T-helper 1 cell (primary cell): ENCODE measurements around the gene FBXO7.

Experiments used
- DNase-seq, 5 donors: peaks; one replicate each; pipeline ENCODE4 v3.0.0-alpha.2; 2012 to 2020

The FBXO7 gene

GRCh38 chr22:32490279-32490678 lies 15.7 kb downstream of the FBXO7 start:
- DNase-seq: no peak

- no peak for DNase-seq
These were observed 17.5 kb downstream of the FBXO7 start for GRCh38 chr22:32492111-32492510.

- no peak for DNase-seq
These were observed 18.9 kb downstream of the FBXO7 start for GRCh38 chr22:32493551-32493950.

- no peak for DNase-seq
These were observed 20.4 kb downstream of the FBXO7 start for GRCh38 chr22:32494971-32495370.

GRCh38 chr22:32499666-32500065 lies 25.1 kb downstream of the FBXO7 start:
- no peak for DNase-seq

GRCh38 chr22:32501836-32502752 lies 27.5 kb downstream of the FBXO7 start:
- DNase-seq: no peak

GRCh38 chr22:32509045-32509444 lies 34.4 kb downstream of the FBXO7 start:
- no peak for DNase-seq

- DNase-seq: no peak
These were observed 36.7 kb downstream of the FBXO7 start for GRCh38 chr22:32511274-32511673.

GRCh38 chr22:32511776-32512175 lies 37.2 kb downstream of the FBXO7 start:
- no peak for DNase-seq

- no peak for DNase-seq
These were observed 37.8 kb downstream of the FBXO7 start for GRCh38 chr22:32512267-32512982.

GRCh38 chr22:32515084-32515483 lies 40.5 kb downstream of the FBXO7 start:
- no peak for DNase-seq

- DNase-seq: no peak
These were observed 42.9 kb downstream of the FBXO7 start for GRCh38 chr22:32517488-32517887.

GRCh38 chr22:32517921-32518320 lies 43.3 kb downstream of the FBXO7 start:
- no peak for DNase-seq

GRCh38 chr22:32518381-32518780 lies 43.8 kb downstream of the FBXO7 start:
- DNase-seq: no peak

- no peak for DNase-seq
These were observed 44.2 kb downstream of the FBXO7 start for GRCh38 chr22:32518848-32519247.

GRCh38 chr22:32520612-32521011 lies 46.0 kb downstream of the FBXO7 start:
- DNase-seq: no peak

GRCh38 chr22:32522237-32522636 lies 47.6 kb downstream of the FBXO7 start:
- DNase-seq: no peak

GRCh38 chr22:32527756-32528155 lies 53.1 kb downstream of the FBXO7 start:
- DNase-seq: no peak

GRCh38 chr22:32528316-32528715 lies 53.7 kb downstream of the FBXO7 start:
- DNase-seq: no peak

- peak in 4 of 5 donors; percentile 32 to 57 (median 48) for DNase-seq
These were observed 54.7 kb downstream of the FBXO7 start for GRCh38 chr22:32528984-32529982.

GRCh38 chr22:32531228-32531627 lies 56.6 kb downstream of the FBXO7 start:
- no peak for DNase-seq

- DNase-seq: no peak
These were observed 57.6 kb downstream of the FBXO7 start for GRCh38 chr22:32531931-32532819.
